Measurements from ENCODE around the gene ZFYVE1.
"Not testable (repeated sequence)": the region's sequence is repeated elsewhere in the genome, so short reads cannot be mapped to it uniquely, and the experiment has no call there.

Gene ZFYVE1

DNA sequence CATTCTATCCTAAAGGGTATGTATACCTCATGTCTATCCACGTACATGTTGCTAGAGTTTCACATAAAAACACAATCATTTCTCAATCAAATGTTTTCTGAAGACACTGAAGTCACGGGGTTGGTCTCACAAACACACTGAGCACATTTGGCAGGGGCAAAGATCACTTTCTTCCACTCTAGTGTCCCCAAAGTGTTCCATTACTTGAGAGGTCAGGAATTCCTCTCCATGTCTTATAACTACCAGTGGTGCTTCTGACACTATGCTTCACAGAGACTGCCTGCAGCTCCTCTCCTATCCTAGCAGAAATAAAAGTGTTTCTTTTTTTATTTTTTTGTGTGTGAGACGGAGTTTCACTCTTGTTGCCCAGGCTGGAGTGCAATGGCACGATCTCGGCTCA lies 19.1 kb downstream of the ZFYVE1 start:
- DNase-seq (ENCODE audit: low read depth in 2 of 2, low spot score in 1 of 2) = no peak

DNA sequence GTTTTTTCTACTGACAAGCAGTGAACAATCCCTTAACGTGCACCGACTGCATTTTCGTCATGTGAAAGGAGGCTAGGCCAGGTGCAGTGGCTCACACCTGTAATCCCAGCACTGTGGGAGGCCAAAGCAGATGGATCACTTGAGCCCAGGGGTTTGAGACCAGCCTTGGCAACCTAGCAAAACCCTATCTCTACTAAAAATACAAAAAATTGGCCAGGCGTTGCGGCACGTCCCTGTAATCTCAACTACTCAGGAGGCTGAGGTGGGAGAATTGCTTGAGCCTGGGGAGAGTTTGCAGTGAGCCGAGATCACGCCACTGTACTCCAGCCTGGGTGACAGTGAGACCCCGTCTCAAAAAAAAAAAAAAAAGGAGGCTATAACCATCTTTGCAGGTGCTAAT lies 22.3 kb downstream of the ZFYVE1 start:
- not testable (repeated sequence) for DNase-seq (ENCODE audit: low read depth in 2 of 2, low spot score in 1 of 2)

DNA sequence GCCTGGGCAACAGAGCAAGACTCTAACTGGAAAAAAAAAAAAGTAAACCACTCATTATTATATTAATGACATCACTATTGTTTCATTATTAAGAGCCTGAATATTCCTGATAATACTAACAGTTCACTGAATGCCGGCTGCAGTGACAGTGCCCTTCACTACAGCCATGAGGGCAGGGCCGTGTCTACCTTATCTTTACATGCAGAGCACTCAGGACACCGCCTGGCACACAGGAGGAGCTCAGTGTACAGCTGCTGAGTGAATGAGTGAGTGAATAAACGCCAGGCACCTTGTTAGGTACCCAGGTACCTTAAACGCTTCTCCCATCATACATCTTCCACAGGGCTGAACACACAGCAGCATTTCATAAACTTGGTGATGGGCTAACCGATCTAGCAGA lies 23.2 kb downstream of the ZFYVE1 start:
- no peak for DNase-seq (ENCODE audit: low read depth in 2 of 2, low spot score in 1 of 2)

DNA sequence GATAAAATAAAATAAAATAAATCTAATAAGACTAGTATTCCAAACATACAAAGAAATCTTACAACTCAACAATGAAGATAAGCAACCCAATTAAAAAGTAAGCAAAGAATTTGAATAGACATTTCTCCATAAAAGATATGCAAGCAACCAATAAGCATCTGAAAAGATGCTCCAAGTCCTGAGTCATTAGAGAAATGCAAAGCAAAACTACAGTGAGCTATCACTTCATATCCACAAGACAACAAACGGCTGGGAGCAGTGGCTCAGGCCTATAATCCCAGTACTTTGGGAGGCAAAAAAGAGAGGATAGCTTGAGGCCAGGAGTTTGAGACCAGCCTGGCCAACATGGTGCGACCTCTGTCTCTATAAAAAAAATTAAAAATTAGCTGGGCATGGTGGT lies 26.8 kb downstream of the ZFYVE1 start:
- DNase-seq (ENCODE audit: low read depth in 2 of 2, low spot score in 1 of 2) = no peak

DNA sequence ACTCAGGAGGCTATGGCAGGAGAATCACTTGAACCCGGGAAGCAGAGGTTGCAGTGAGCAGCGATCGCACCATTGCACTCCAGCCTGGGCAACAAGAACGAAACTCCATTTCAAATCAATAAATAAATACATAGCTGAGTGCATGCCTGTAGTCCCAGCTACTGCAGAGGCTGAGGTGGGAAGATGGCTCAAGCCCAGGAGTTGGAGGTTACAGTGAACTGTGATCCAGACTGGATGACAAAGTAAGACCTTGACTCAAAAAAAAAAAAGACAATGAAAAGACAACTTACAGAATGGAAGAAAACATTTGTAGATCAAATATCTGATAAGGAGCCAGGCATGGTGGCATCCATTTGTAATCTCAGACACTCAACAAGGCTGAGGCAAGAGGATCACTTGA lies 27.6 kb downstream of the ZFYVE1 start:
- no peak for DNase-seq (ENCODE audit: low read depth in 2 of 2, low spot score in 1 of 2)

DNA sequence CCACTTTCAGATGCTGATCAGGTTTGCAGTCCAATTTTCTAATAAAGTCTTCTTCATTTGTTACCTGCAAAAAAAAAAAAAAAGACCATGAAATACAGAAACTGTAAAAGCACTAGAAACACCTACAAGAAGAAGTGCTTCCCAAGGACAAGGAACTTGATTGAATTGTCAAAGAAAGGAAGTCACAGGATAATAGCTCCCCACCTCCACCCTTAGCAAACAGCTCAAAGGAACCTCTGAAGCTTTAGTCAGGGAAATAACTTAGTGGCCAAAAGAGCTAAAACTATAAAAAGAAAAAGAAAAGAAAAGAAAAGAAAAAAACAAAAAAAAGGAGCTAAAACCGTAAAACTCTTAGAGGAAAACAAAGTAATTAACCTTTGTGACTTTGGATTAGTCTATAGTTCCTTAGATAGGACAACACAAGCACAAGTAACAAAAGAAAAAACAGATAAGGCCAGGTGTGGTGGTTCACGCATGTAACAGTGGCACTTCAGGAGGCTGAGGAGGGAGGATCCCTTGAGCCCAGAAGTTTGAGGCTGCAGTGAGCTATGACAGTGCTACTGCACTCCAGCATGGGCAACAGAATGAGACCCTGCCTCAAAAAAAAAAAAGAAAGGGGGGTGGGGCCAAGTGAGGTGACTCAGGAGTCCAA lies 28.5 kb downstream of the ZFYVE1 start:
- no peak for DNase-seq (ENCODE audit: low read depth in 2 of 2, low spot score in 1 of 2)

DNA sequence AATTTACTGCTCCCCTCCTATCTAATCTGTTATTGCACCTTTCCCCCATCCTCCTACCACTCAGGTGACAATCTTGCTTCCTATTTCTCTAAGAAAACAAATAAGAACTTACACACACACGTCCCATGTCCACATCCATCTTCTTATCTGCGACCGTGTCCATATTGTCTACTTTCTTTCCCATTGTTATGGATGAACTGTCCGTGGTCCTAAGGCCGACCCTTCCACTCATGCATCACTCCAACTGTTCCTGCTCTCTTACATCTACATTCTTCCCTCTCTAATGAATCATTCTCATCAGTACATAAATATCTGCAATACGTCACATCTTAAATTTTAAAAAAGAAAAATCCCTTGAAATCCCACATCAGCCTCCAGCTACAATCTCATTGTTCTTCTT lies 30.0 kb downstream of the ZFYVE1 start:
- DNase-seq (ENCODE audit: low read depth in 2 of 2, low spot score in 1 of 2) = no peak

DNA sequence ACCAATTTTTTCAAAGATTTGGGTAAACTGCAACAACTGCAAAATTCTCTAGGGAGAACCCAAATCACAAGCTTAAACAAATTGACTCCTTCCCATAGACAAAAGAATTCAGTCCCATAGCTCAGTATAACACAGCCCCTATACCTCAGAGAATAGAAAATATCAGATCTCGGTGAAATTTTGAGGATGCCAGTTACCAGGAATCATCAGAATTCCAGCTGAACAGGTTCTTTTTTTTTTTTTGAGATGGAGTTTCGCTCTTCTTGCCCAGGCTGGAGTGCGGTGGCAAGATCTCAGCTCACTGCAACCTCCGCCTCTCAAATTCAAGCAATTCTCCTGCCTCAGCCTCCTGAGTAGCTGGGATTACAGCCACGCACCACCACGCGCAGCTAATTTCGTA lies 36.7 kb downstream of the ZFYVE1 start:
- DNase-seq (ENCODE audit: low read depth in 2 of 2, low spot score in 1 of 2) = no peak

DNA sequence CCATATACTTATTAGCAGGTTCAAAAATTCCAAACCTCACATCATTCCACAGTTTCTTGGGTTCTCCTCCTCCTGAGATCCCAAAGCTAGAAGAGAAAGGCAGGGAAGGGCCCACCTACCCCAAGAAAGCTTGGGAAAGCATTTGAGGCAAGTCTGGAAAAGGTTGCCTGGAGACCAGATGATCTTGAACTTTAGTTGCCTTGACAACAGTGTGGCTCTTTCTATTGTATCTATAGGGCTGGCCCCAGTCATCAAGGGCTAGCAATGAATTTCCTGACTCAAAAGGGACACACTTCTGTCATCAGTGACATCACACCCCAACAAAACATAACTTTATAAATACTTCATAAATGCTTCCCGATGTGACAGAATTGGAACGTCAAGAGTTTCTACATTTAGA lies 40.0 kb downstream of the ZFYVE1 start:
- DNase-seq (ENCODE audit: low read depth in 2 of 2, low spot score in 1 of 2) = no peak

DNA sequence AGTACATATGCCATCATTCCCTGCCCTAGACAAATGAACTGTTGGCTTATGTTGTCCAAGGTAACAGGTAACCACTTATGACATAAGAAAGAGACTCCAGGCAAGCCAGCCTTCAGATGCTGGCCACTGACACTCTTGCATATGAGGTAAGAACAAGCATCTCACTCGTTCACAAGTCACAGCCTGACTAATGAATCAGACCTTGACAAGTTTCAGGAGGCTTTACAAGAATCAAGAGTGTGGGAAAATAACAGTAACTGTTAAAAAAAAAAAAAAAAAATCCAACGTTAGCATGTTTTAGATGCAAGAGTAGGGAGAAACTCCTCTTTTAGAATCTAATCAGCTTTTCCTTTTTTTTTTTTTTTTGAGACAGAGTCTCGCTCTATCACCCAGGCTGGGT lies 40.7 kb downstream of the ZFYVE1 start:
- DNase-seq (ENCODE audit: low read depth in 2 of 2, low spot score in 1 of 2) = no peak

DNA sequence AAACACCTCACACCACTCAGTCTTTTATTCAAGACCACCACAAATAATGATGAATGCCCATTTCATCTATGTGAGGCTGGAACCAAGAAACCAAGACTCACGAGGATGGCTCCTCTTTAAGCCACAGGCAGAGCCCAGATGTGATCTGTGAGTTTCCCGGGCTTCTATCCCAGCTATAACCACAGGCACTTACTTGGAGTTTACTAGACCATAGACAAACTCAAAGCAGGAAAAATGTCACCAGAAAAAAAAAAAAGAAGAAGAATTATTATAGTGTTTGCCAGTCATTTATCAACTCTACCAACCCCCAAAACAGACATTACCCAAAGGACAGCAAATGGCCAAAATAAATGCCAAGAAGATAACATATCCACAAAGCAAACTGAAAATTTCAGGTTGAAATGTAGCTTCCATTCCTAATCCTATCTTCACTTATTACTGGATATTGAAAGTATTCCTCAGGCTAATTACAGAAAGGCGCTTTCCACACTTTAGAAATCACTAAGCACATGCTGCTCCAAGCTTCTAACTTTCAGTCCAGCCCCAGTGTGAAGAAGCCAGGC lies 44.7 kb downstream of the ZFYVE1 start:
- no peak for DNase-seq (ENCODE audit: low read depth in 2 of 2, low spot score in 1 of 2)

DNA sequence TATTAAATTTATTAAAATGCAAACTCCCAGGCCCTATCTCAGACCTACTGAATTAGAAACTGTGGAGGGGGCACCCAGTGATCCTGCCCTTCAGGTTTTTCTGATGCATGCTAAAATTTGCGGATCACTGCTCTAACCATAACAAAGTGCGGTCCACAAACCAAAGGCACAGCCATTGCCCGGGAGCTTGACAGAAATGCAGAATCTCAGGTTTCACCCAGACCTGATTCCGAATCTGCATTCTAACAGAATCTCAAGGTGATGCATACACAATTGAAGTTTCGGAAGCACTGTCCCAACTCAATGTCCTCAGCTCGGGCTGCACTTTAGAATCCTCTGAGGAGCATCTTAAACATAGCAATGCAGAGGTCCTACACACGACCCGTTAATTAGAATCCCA lies 46.0 kb downstream of the ZFYVE1 start:
- no peak for DNase-seq (ENCODE audit: low read depth in 2 of 2, low spot score in 1 of 2)

DNA sequence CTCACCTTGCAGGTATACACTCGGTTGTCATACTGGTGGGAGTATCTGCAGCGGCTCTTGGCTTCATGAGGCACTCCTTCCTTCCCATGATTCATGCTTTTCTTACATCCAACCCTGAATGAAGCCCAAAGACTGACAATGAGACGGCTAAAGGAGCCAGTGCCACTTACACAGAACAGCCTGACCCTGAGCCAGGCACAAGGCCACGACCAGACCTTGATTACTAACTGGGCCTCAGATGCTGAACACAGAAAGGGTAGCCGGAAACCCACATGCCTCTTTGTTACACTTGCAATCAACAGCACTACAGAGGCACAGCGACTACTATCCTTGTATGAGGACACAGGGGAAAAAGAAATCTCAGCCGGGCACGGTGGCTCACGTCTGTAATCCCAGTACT lies 48.0 kb downstream of the ZFYVE1 start:
- no peak for DNase-seq (ENCODE audit: low read depth in 2 of 2, low spot score in 1 of 2)

DNA sequence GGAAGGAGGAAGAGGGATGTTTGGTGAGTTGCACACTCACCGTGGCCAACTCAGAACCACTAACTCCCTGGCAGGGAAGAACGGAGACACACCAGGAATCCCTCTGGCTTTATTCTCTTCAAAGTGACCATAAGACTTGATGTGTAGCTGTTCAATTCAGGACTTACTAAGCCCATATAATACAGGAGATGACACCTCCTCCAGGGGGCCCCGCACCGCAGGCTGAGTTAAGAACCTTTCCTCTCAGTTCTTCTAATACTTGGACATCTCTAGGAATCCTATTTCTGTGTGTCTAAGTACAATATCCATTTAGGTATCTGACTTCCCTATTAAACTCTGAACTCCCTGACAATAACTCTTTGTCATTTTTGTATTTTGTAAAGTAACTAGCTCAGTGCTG lies 51.1 kb downstream of the ZFYVE1 start:
- no peak for DNase-seq (ENCODE audit: low read depth in 2 of 2, low spot score in 1 of 2)

DNA sequence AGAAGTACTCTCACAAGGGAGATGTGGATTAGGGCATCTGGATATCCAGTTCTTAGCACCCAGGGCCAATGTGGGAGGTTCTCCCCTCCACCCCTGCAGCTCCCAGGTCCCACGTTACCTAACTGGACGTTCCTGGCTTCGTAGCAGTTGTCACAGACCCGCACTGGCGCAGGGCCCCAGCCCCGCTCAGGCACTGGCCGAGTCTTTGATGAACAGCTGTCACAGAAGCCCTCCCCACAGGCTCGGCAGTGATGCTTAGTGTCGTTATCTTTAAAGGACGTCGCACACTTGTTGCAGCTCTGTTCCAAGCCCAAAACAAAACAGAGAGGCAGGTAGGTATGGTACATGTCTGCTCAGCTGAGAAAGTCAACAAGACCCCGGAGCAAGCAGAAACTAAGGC lies 52.2 kb downstream of the ZFYVE1 start:
- no peak for DNase-seq (ENCODE audit: low read depth in 2 of 2, low spot score in 1 of 2)

DNA sequence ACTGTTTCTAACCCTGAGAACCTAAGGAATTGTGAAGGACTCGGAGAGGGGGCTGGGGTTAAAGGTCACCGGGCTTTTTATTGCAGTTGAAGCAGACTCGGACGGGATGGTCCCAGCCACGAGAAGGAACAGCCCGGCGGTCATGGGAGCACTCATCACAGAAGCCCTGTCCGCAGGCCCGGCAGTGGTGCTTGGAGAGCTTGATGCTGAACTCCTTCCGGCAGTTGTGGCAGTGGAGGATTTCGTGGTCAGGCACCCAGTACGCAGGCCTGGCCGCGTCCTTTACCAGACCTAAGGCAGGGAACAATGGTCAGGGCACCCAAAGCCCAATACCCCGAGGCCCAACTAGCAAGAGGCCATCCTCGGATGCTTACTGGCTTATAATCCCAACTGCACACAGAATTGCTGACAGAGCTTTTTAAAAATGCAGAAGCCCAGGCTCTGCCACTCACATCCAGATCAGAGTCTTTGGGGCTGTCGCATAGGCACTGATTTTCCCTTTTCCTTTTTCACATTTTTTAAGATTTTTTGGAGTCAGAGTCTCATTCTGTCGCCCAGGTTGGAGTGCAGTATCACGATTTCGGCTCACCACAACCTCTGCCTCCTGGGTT lies 56.0 kb downstream of the ZFYVE1 start:
- DNase-seq (ENCODE audit: low read depth in 2 of 2, low spot score in 1 of 2) = no peak

DNA sequence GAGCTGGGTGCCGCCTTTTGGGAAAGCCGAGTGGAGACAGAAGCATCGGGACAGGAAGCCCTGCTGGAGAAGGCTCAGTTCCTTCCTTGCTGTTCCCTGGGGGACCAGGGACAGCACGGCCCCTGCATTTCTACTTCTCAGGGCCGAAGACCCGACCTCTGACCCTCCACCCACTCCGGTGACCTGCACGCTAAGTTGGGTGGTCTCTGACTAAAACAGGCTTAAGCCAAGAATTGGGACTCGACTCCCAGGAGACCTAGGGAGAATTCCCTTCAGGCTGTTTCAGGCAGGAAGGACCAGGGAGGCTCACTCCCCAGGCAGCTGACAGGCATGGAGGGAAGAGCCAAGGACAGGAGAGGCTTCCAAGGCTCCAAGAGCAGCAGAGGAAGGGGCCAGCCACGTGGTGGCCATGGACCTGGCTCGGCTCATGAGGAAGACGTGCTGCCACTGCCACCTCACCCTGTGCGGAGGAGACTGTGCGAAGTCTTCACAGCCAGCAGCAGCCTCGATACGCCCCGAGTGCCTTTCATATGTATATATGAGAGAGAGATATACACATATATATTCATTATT lies 56.8 kb downstream of the ZFYVE1 start:
- DNase-seq (ENCODE audit: low read depth in 2 of 2, low spot score in 1 of 2) = no peak

DNA sequence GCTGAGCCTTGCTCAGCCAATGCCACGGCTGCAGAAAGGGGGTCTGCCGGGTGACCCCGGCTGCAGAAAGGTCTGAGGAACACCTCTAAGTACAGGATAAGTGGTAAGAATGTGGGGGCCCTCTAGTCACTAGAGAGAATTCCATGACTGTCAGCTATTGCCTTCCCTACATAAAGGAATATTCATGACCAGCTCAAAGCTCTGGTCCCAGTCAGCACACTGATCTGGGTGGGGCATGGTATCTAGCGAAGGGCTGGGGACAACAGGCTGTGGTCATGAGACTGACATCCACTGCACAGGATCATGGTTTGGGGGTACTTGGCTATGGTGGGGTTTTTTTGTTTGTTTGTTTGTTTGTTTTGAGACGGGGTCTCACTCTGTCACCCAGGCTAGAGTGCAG lies 58.6 kb downstream of the ZFYVE1 start:
- DNase-seq (ENCODE audit: low read depth in 2 of 2, low spot score in 1 of 2) = no peak

DNA sequence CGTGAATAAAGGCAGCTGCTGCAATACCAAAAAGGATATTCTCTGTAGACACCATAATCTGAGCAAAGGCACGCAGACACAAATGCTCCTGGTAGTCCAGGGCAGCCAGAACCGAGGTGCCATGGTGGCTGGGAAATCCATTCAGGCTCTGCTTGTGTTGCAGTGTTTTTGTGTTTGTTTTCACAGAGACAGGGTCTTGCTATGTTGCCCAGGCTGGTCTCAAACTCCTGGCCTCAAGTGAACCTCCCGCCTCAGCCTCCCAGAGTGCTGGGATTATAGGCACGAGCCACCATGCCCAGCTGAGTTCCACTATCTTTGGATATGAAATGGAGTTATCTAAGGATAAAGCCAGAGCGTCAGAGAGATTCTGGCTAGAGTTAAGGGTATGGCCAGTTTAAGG lies 60.9 kb downstream of the ZFYVE1 start:
- DNase-seq (ENCODE audit: low read depth in 2 of 2, low spot score in 1 of 2) = no peak

DNA sequence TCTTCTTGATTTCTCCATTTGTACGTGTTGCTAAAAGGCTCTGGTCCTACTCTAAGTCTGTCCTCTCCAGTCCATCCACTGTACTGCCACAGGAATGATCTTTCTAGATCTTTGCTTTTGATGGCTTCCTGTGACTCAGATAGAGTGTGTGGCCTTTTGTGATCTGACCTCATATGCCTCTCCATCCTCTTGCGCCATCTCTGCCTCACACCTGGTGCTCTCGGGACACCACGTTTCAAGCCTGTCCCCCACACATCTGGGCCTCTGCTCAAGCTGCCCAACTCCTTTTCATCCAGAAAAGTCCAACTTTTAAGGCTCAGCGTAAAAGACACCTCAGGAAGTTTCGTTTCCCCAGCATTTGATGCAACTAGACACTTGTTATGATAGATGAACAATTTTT lies 61.7 kb downstream of the ZFYVE1 start:
- no peak for DNase-seq (ENCODE audit: low read depth in 2 of 2, low spot score in 1 of 2)

DNA sequence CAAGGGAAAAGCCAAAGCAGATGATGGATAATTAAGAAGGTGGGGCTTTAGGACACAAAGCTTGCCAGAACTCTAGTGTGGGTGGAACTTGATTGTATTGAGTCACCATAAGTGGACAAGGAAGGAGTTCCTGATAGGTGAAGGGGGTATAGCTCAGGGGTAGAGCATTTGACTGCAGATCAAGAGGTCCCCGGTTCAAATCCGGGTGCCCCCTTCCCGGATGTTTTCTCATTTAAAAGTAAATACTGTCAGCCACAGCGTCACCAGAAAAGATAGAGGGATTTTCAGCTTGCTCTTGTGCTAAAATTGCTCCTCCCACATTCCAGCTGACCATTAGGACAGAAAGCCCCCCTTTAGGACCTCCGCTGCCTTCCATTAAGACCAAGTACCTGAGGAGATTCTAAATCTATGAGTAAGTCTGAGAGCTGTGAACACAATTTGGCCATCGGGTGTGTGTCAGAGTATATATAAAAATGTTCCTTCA lies 64.0 kb downstream of the ZFYVE1 start:
- no peak for DNase-seq (ENCODE audit: low read depth in 2 of 2, low spot score in 1 of 2)

DNA sequence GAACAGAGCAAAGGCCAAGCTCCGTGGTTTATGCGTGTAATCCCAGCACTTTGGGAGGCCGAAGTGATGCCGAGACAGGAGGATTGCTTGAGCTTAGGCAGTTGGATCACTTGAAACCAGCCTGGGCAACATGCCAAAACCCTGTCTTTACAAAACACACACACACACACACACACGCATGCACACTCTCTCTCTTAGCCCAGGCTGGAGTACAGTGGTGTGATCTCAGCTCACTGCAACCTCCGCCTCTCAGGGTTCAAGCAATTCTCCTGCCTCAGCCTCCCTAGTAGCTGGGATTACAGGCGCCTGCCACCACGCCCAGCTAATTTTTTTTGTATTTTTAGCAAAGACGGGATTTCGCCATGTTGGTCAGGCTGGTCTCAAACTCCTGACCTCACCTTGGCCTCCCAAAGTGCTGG lies 64.6 kb downstream of the ZFYVE1 start:
- not testable (repeated sequence) for DNase-seq (ENCODE audit: low read depth in 2 of 2, low spot score in 1 of 2)

All from stimulated activated CD8-positive, alpha-beta memory T cell treated with anti-CD3 and anti-CD28 coated beads, Interleukin-4, amount 100 ng/mL, for 4 hours (primary cell).